Measurements from ENCODE around the gene TLCD4. TPM values are rescaled to one million over a fixed set of nuclear protein-coding genes. Genes with fewer than 3 reads are reported as not detected.

Gene TLCD4
- total RNA-seq, result under 0.01 TPM in 1 of 2 replicates, not detected in the other

GRCh38 chr1:95117207-95118066 is at the start of gene TLCD4:
TLCD4 (plus strand) TSS chr1:95117355; CDS start chr1:95143902, 26,547 bp downstream.

GRCh38 chr1:95072532-95073419 is 44.4 kb upstream of the TLCD4 start, which contains the start of gene ALG14:
ALG14 (minus strand) TSS chr1:95072951; CDS start chr1:95072898, 53 bp downstream.

Small RNAs within 50 kb of the gene (small RNA-seq; reads per million reads assigned to genes)
- not detected for gene RF00019

Other genes with a start within 250 kb of the TLCD4 start
- 194 and 197 TPM in 2 replicates for gene CNN3, start 190.2 kb upstream of the TLCD4 start, total RNA-seq
- 1.6 and 2.3 TPM in 2 replicates for gene ALG14, start 44.4 kb upstream of the TLCD4 start, total RNA-seq
- 10.2 and 17.7 TPM in 2 replicates for gene RWDD3, start 116.9 kb downstream of the TLCD4 start, total RNA-seq